Neutrophil (primary cell): ENCODE data around the gene LRRC49.

Source experiments
- H3K27ac ChIP-seq: fragments of 200-600 bp; sonication (generic); 2 replicates; pipeline ENCODE4 v1.5.1; 2016; ENCODE audit warnings: mild to moderate bottlenecking, moderate library complexity
- H3K27me3 ChIP-seq: fragments of 200-600 bp; sonication (generic); 2 replicates; pipeline ENCODE4 v1.6.0; 2016; ENCODE audit warnings: mild to moderate bottlenecking
- H3K36me3 ChIP-seq: fragments of 200-600 bp; sonication (generic); 2 replicates; pipeline ENCODE4 v1.5.1; 2017
- H3K4me1 ChIP-seq, 2 experiments: fragments of 200-600 bp in 1 of 2; sonication (generic) in 1 of 2; 1 replicate in 1 of 2; 2 replicates in 1 of 2; pipeline versions ENCODE4 v1.5.1 to v1.6.1; 2013 to 2016; ENCODE audit warnings: low read depth in 1 of 2, low read length in 1 of 2, mild to moderate bottlenecking in 1 of 2, moderate library complexity in 1 of 2; ENCODE audit not compliant: control insufficient read depth in 1 of 2, insufficient read depth in 1 of 2
- H3K4me3 ChIP-seq, 2 experiments: fragments of 200-600 bp in 1 of 2; sonication (generic) in 1 of 2; 1 replicate in 1 of 2; 2 replicates in 1 of 2; pipeline ENCODE4 v1.5.1; 2013 to 2016; ENCODE audit warnings: low read depth in 1 of 2, low read length in 1 of 2, mild to moderate bottlenecking in 1 of 2, moderate library complexity in 1 of 2
- H3K9me3 ChIP-seq: fragments of 200-600 bp; sonication (generic); 2 replicates; pipeline ENCODE4 v1.5.1; 2016
- CTCF ChIP-seq: fragments of 200-600 bp; sonication (generic); IDR thresholded peaks from 2 replicates; pipeline ENCODE4 v1.5.1; 2016; ENCODE audit warnings: antibody characterized with exemption

The LRRC49 gene

GRCh38 chr15:71054286-71054952, 161.8 kb downstream of the LRRC49 start:
- TF ChIP-seq CTCF, result no peak
- H3K4me1 ChIP-seq, result no peaks in the 10 kb centered on the region
- no peaks in the 10 kb centered on the region for H3K36me3 ChIP-seq
- no peak overlapping the region for H3K27ac ChIP-seq
- no peaks in the 10 kb centered on the region for H3K9me3 ChIP-seq
- H3K27me3 ChIP-seq, result no peaks in the 10 kb centered on the region
- H3K4me3 ChIP-seq, result no peak overlapping the region

GRCh38 chr15:71055461-71055860, 162.8 kb downstream of the LRRC49 start:
- Histone ChIP-seq H3K4me1 (no peaks in the 10 kb centered on the region), H3K9me3 (no peaks in the 10 kb centered on the region), H3K27ac (no peak overlapping the region), H3K27me3 (no peaks in the 10 kb centered on the region), H3K36me3 (no peaks in the 10 kb centered on the region), H3K4me3 (no peak overlapping the region)
- no peak for TF ChIP-seq CTCF

GRCh38 chr15:71056111-71056510, 163.5 kb downstream of the LRRC49 start:
- no peak overlapping the region for H3K27ac ChIP-seq
- no peaks in the 10 kb centered on the region for H3K36me3 ChIP-seq
- H3K4me3 ChIP-seq, result no peak overlapping the region
- H3K27me3 ChIP-seq, result no peaks in the 10 kb centered on the region
- H3K9me3 ChIP-seq, result no peaks in the 10 kb centered on the region
- no peak for TF ChIP-seq CTCF
- no peaks in the 10 kb centered on the region for H3K4me1 ChIP-seq

- no peak for TF ChIP-seq CTCF
- no peaks in the 10 kb centered on the region for H3K4me1 ChIP-seq
- no peaks in the 10 kb centered on the region for H3K27me3 ChIP-seq
- H3K4me3 ChIP-seq, result no peak overlapping the region
- H3K9me3 ChIP-seq, result no peaks in the 10 kb centered on the region
- no peaks in the 10 kb centered on the region for H3K36me3 ChIP-seq
- H3K27ac ChIP-seq, result no peak overlapping the region
Observed at GRCh38 chr15:71057143-71057542, 164.5 kb downstream of the LRRC49 start.

GRCh38 chr15:71057581-71057980, 165.0 kb downstream of the LRRC49 start:
- no peak overlapping the region for H3K27ac ChIP-seq
- no peaks in the 10 kb centered on the region for H3K36me3 ChIP-seq
- no peaks in the 10 kb centered on the region for H3K4me1 ChIP-seq
- H3K4me3 ChIP-seq, result no peak overlapping the region
- no peaks in the 10 kb centered on the region for H3K27me3 ChIP-seq
- no peak for TF ChIP-seq CTCF
- H3K9me3 ChIP-seq, result no peaks in the 10 kb centered on the region
